Measurements from ENCODE around the gene WDR72. TPM values are rescaled to one million over a fixed set of nuclear protein-coding genes. Genes with fewer than 3 reads are reported as not detected.

The WDR72 gene
- total and polyA plus RNA-seq, 2 of the 8 experiments (the other 6 are each of a cell fraction or from before 2014, with no cell fraction given): 1.2 to 1.9 TPM

DNA sequence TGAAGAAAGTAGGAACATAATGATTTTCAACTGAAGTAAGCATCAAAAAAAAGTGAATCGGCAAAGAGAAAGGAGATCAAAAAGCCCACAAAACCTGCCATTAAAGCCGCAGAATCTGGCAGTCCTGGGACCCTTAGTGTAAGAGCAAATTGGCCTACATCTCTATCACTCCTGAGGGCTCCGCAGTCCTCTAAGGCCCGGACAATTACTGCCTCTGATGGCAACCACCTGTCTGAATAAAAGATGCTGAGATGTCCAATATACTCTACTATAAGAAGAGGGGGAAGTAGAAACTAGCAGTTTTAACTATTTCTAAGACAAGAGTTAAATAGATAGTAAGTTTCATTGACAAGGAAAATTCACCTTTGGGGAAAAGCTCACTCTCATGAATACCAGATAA lies 20.3 kb downstream of the WDR72 start:
- Histone ChIP-seq H3K4ac (replicated peaks; ENCODE audit: insufficient read length, low read depth, low read length) (no peak overlapping the region), H2BK120ac (replicated peaks; ENCODE audit: low read depth, low read length) (no peak overlapping the region), H3K4me3 (ENCODE audit: extremely low read depth in 1 of 4, insufficient read depth in 2 of 4, low read depth in 3 of 4, low read length in 4 of 4) (no peak overlapping the region), H2AK5ac (ENCODE audit: low read depth, low read length) (no peak overlapping the region), H3K4me1 (replicated peaks in 1 of 4; ENCODE audit: control insufficient read depth in 3 of 4, insufficient read depth in 4 of 4, low read length in 3 of 4) (no peaks in the 10 kb centered on the region), H3K79me2 (ENCODE audit: control insufficient read depth in 1 of 2, insufficient read depth in 2 of 2, low read length in 2 of 2) (no peaks in the 10 kb centered on the region), H2BK15ac (ENCODE audit: low read length) (no peak overlapping the region), H3K56ac (replicated peaks; ENCODE audit: insufficient read length, low read depth, low read length) (no peak overlapping the region), H2BK5ac (ENCODE audit: low read depth, low read length) (no peak overlapping the region), H2BK12ac (ENCODE audit: low read depth, low read length) (no peak overlapping the region), H3K27ac (ENCODE audit: low read depth, low read length) (no peak overlapping the region), H3K4me2 (ENCODE audit: insufficient read depth in 1 of 2, low read depth in 2 of 2, low read length in 2 of 2) (no peak overlapping the region), H3K14ac (ENCODE audit: insufficient read length) (no peak overlapping the region), H3K9ac (replicated peaks in 1 of 4; ENCODE audit: extremely low read depth in 1 of 4, low read depth in 3 of 4, low read length in 3 of 4) (no peak overlapping the region), H4K91ac (replicated peaks; ENCODE audit: insufficient read length, low read length) (no peak overlapping the region), H4K8ac (ENCODE audit: extremely low read depth, insufficient read depth, low read length) (no peak overlapping the region), H4K20me1 (replicated peaks in 1 of 2; ENCODE audit: control insufficient read depth in 1 of 2, insufficient read depth in 2 of 2, low read length in 2 of 2) (no peaks in the 10 kb centered on the region), H3K27me3 (replicated peaks in 1 of 4; ENCODE audit: control insufficient read depth in 3 of 4, extremely low read depth in 1 of 4, insufficient read depth in 3 of 4, low read length in 3 of 4) (no peaks in the 10 kb centered on the region), H3K23ac (ENCODE audit: insufficient read length) (no peak overlapping the region), H3K36me3 (ENCODE audit: control insufficient read depth in 2 of 4, insufficient read depth in 4 of 4, low read length in 3 of 4) (no peaks in the 10 kb centered on the region), H3K9me3 (ENCODE audit: insufficient read depth in 2 of 2, low read depth in 1 of 2, low read length in 1 of 2) (no peaks in the 10 kb centered on the region), H2BK20ac (ENCODE audit: low read length) (no peak overlapping the region), H3K18ac (ENCODE audit: extremely low read depth, low read length) (no peak overlapping the region), H3K79me1 (ENCODE audit: low read depth, low read length) (no peaks in the 10 kb centered on the region), H2AFZ (ENCODE audit: low read length) (no peak overlapping the region), H3K23me2 (ENCODE audit: low read depth, low read length) (no peaks in the 10 kb centered on the region; the same call in 1 of the 2 replicates), H4K5ac (ENCODE audit: insufficient read length, low read depth, low read length) (no peak overlapping the region)
- TF ChIP-seq, protein P1, sequence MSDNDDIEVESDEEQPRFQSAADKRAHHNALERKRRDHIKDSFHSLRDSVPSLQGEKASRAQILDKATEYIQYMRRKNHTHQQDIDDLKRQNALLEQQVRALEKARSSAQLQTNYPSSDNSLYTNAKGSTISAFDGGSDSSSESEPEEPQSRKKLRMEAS (IDR thresholded peaks at IDR 0.05): no peak
- TF ChIP-seq BRCA1 (IDR thresholded peaks at IDR 0.05; ENCODE audit: low read depth, low read length) (no peak), ASH2L (IDR thresholded peaks at IDR 0.05; ENCODE audit: low read length) (no peak), CREB1 (IDR thresholded peaks at IDR 0.05) (no peak), YY1 (IDR thresholded peaks at IDR 0.05; ENCODE audit: low read depth, low read length) (no peak), POU5F1 (IDR thresholded peaks at IDR 0.05; ENCODE audit: low read depth, low read length) (no peak), TBP (IDR thresholded peaks at IDR 0.05; ENCODE audit: low read depth, low read length) (no peak), HDAC6 (IDR thresholded peaks at IDR 0.05; ENCODE audit: low read depth, low read length) (no peak), JUN (IDR thresholded peaks at IDR 0.05; ENCODE audit: low read depth, low read length) (no peak), JUND (IDR thresholded peaks at IDR 0.05; ENCODE audit: low read length) (no peak), CHD2 (IDR thresholded peaks at IDR 0.05; ENCODE audit: low read length) (no peak)
- TF ChIP-seq, protein P2, sequence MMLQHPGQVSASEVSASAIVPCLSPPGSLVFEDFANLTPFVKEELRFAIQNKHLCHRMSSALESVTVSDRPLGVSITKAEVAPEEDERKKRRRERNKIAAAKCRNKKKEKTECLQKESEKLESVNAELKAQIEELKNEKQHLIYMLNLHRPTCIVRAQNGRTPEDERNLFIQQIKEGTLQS (IDR thresholded peaks at IDR 0.05; ENCODE audit: insufficient read depth, low read depth, low read length): no peak
- TF ChIP-seq, protein P3, sequence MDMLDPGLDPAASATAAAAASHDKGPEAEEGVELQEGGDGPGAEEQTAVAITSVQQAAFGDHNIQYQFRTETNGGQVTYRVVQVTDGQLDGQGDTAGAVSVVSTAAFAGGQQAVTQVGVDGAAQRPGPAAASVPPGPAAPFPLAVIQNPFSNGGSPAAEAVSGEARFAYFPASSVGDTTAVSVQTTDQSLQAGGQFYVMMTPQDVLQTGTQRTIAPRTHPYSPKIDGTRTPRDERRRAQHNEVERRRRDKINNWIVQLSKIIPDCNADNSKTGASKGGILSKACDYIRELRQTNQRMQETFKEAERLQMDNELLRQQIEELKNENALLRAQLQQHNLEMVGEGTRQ (IDR thresholded peaks at IDR 0.05; ENCODE audit: low read length): no peak
- ChIA-PET CTCF (ENCODE audit: partially characterized antibody) (interaction anchor here (1.2 kb wide), 1 partner anchor 21 kb away, joined by 3 read pairs; no protein-coding TSS in a partner anchor), POLR2A (ENCODE audit: partially characterized antibody) (no interaction called here)
- WGBS, 2 experiments (ENCODE audit: extremely low coverage in 1 of 2, insufficient coverage in 1 of 2, insufficient read length in 1 of 2, insufficient replicate concordance in 2 of 2, low coverage in 1 of 2, low lambda C conversion rate in 2 of 2, missing lambda C conversion rate in 1 of 2): 91% methylated on average over 4 of the region's 4 CpGs; no CpG with 5 or more reads in 1 of the 2 experiments
- DNase-seq (ENCODE audit: low read depth in 1 of 2, low spot score in 2 of 2) (no peak), FAIRE-seq (no peak)
